GM13977 (cell line): Measurements from ENCODE around the gene THOC1.
"Not testable (repeated sequence)": the region's sequence is repeated elsewhere in the genome, so short reads cannot be mapped to it uniquely, and the experiment has no call there.

Experiments
- DNase-seq: peaks from one replicate; pipeline ENCODE4 v3.0.0; 2012; ENCODE audit warnings: low spot score
- in situ Hi-C: fragments of 300-500 bp; cut with MboI; formaldehyde crosslinking; loops from one replicate; pipeline ENCODE4 v1.12.0; 2022; ENCODE audit warnings: low sequenced_read_pairs, low pct_unique_long_range_greater_than_20kb, mixed read lengths, inconsistent platforms; ENCODE audit not compliant: unreplicated experiment
- TF ChIP-seq, protein P1 (sequence below): IDR thresholded peaks from 2 replicates; pipeline ENCODE4 v1.5.1; 2012; ENCODE audit warnings: mild to moderate bottlenecking, control low read depth; ENCODE audit not compliant: insufficient read depth; ENCODE audit errors: extremely low read depth, missing control alignments

Gene THOC1, protein sequence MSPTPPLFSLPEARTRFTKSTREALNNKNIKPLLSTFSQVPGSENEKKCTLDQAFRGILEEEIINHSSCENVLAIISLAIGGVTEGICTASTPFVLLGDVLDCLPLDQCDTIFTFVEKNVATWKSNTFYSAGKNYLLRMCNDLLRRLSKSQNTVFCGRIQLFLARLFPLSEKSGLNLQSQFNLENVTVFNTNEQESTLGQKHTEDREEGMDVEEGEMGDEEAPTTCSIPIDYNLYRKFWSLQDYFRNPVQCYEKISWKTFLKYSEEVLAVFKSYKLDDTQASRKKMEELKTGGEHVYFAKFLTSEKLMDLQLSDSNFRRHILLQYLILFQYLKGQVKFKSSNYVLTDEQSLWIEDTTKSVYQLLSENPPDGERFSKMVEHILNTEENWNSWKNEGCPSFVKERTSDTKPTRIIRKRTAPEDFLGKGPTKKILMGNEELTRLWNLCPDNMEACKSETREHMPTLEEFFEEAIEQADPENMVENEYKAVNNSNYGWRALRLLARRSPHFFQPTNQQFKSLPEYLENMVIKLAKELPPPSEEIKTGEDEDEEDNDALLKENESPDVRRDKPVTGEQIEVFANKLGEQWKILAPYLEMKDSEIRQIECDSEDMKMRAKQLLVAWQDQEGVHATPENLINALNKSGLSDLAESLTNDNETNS

DNA sequence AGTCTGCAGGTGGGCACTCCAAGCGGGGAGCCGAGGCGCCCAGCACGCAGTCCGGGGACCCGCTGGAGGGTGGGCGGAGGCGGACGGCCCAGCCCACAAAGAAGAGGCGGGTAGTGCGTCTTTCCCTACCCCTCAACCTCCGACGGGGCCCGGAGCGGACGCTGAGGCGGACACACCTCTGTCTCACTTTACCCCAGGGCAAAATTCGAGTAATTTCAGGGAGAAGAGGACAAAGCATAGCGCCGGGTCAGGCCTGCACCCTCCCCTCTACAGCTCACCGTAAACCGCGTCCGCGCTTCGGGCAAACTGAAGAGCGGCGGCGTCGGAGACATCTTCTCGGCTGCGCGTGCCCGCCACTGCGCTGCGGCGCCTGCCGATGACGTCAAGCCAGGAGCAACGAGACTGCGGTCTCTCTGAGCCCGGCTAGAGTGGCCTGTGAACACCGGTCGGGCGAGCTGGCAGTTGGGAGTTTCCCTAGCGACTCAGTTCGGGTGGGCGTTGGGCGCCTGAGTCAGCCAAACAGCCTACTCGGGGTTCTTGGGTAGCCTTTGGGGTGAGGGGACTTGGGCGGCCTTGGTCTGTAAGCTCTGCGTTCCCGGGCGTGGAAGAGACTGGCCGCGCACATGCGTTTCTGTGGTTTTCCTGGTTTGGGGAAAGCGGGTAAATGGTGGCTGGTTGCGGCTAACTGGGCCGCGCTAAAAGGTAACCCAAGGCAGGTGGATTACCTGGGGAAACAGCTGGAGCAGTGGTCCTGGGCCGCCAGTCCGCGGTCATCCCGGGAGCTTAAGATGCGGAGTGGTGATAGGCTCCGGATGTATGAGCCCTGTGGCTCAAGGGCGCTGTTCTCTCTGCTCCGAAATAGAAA lies at the start of gene THOC1:
THOC1 (minus strand) TSS at position 360 of the 865 bp plus-strand sequence; CDS start at position 332, 28 bp downstream.
- TF ChIP-seq, protein P1, sequence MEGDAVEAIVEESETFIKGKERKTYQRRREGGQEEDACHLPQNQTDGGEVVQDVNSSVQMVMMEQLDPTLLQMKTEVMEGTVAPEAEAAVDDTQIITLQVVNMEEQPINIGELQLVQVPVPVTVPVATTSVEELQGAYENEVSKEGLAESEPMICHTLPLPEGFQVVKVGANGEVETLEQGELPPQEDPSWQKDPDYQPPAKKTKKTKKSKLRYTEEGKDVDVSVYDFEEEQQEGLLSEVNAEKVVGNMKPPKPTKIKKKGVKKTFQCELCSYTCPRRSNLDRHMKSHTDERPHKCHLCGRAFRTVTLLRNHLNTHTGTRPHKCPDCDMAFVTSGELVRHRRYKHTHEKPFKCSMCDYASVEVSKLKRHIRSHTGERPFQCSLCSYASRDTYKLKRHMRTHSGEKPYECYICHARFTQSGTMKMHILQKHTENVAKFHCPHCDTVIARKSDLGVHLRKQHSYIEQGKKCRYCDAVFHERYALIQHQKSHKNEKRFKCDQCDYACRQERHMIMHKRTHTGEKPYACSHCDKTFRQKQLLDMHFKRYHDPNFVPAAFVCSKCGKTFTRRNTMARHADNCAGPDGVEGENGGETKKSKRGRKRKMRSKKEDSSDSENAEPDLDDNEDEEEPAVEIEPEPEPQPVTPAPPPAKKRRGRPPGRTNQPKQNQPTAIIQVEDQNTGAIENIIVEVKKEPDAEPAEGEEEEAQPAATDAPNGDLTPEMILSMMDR = no peak
- peak; percentile 93 for DNase-seq
- in situ Hi-C loops = no loop called here

- TF ChIP-seq, protein P1 = no peak
- in situ Hi-C loops = no loop called here
- DNase-seq = no peak
These were observed 49.8 kb upstream of the THOC1 start for GRCh38 chr18:317618-318017.

GRCh38 chr18:316393-316792 lies 48.5 kb upstream of the THOC1 start:
- no peak for DNase-seq
- TF ChIP-seq, protein P1 = no peak
- in situ Hi-C loops = no loop called here

- no peak for DNase-seq
- TF ChIP-seq, protein P1 = no peak
- in situ Hi-C loops = no loop called here
These were observed 46.1 kb upstream of the THOC1 start for GRCh38 chr18:313931-314330.

DNA sequence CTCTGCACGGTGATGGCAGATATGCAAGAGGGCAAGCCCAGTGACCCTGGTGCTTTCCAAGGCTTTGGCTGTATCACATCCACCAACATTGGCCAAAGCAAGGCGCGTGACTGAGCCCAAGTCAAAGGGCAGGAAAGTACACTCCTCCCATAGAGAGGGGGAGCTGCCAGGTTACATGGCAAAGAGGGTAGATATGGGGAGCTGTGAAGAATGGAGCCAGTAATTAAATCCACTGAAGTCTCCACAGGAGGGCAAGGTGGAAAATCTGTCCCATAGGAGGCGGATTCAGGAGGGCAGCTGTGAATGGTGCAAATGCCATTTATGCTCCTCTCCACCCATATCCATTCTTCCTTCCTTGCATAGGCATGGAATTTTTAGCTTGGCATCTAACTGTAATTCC lies 44.6 kb upstream of the THOC1 start:
- TF ChIP-seq, protein P1 = no peak
- no peak for DNase-seq
- in situ Hi-C loops = no loop called here

DNA sequence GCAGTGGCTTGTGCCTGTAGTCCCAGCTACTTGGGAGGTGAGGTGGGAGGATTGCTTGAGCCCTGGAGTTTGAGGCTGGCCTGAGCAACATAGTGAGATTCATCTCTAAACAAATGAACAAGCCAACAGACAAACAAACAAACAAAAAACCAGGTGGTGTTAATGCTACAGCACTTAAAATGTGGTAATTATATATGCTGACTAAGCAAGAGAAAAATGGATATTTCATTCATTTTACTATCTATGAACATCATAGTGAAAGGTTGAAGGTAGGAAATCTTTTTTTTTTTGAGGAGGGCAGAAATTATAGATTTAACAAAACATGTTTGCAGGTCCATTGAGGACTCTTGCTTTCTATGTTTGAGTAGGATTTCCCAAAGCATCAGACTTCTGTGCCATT lies 42.2 kb upstream of the THOC1 start:
- DNase-seq = no peak
- TF ChIP-seq, protein P1 = no peak
- in situ Hi-C loops = no loop called here

DNA sequence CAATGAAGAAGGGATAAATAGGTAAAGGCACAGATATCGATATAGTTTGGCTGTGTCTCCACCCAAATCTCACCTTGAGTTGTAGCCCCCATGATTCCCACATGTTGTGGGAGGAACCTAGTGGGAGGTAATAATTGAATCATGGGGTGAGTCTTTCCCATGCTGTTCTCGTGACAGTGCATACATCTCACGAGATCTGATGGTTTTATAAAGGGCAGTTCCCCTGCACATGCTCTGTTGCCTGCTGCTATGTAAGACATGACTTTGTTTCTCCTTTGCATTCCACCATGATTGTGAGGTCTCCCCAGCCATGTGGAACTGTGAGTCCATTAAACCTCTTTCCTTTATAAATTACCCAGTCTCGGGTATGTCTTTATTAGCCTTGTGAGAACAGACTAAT lies 40.2 kb upstream of the THOC1 start:
- in situ Hi-C loops, DNase-seq: not testable (repeated sequence)
